Measurements from ENCODE around the gene MET. TPM values are rescaled to one million over a fixed set of nuclear protein-coding genes. Genes with fewer than 3 reads are reported as not detected.
A peak's percentile ranks its signal among the peaks of the same experiment; 100 is the strongest.
"Not testable (repeated sequence)": the region's sequence is repeated elsewhere in the genome, so short reads cannot be mapped to it uniquely, and the experiment has no call there.

Gene MET
- polyA plus RNA-seq, 10 donors = 8.5 to 17.2 (median 12.3) TPM

- DNase-seq = peak in 1 of 3 donors; percentile 14
These were observed 134.3 kb downstream of the MET start for GRCh38 chr7:116806046-116806944.

- no peak for DNase-seq
These were observed 135.1 kb downstream of the MET start for GRCh38 chr7:116807011-116807560.

- peak; percentile 59 to 81 (median 75) for DNase-seq
These were observed 137.8 kb downstream of the MET start for GRCh38 chr7:116809636-116810266.

GRCh38 chr7:116810267-116811116, 138.5 kb downstream of the MET start:
- no peak for DNase-seq

GRCh38 chr7:116811768-116812167, 139.8 kb downstream of the MET start:
- no peak for DNase-seq

GRCh38 chr7:116812860-116813259, 140.9 kb downstream of the MET start:
- no peak for DNase-seq

GRCh38 chr7:116813371-116813770, 141.4 kb downstream of the MET start:
- not testable (repeated sequence) for DNase-seq

GRCh38 chr7:116815041-116815440, 143.0 kb downstream of the MET start:
- DNase-seq = no peak

GRCh38 chr7:116820149-116820548, 148.2 kb downstream of the MET start:
- no peak for DNase-seq

- DNase-seq = not testable (repeated sequence)
These were observed 149.7 kb downstream of the MET start for GRCh38 chr7:116821647-116822046.

- no peak for DNase-seq
These were observed 152.5 kb downstream of the MET start for GRCh38 chr7:116824449-116824848.

- DNase-seq = no peak
These were observed 156.3 kb downstream of the MET start for GRCh38 chr7:116828281-116828680.

GRCh38 chr7:116829041-116829440, 157.0 kb downstream of the MET start:
- DNase-seq = no peak

GRCh38 chr7:116829493-116829892, 157.5 kb downstream of the MET start:
- no peak for DNase-seq

- no peak for DNase-seq
These were observed 160.7 kb downstream of the MET start for GRCh38 chr7:116832692-116833091.

GRCh38 chr7:116834815-116835504, 163.0 kb downstream of the MET start:
- DNase-seq = no peak

GRCh38 chr7:116836048-116836447, 164.1 kb downstream of the MET start:
- DNase-seq = no peak

GRCh38 chr7:116836911-116837310, 164.9 kb downstream of the MET start:
- no peak for DNase-seq

GRCh38 chr7:116837586-116837985, 165.6 kb downstream of the MET start:
- no peak for DNase-seq

GRCh38 chr7:116840256-116840655, 168.3 kb downstream of the MET start:
- DNase-seq = no peak

- DNase-seq = no peak
These were observed 170.4 kb downstream of the MET start for GRCh38 chr7:116842371-116842770.

All from muscle of back (tissue), 11 donors.